ENCODE data around the gene MYO1D. TPM values are rescaled to one million over a fixed set of nuclear protein-coding genes. Genes with fewer than 3 reads are reported as not detected.
A peak's percentile ranks its signal among the peaks of the same experiment; 100 is the strongest.

The MYO1D gene
- total and polyA plus RNA-seq, 2 experiments from 2014 or later: 34.3 to 43.7 TPM

- TF ChIP-seq CTCF (IDR thresholded peaks at IDR 0.05; ENCODE audit: low read depth, low read length): peak; percentile 70
- Histone ChIP-seq H3K36me3 (peaks cover 20% of the 10 kb centered on the region), H3K27me3 (no peaks in the 10 kb centered on the region), H3K4me1 (ENCODE audit: low read depth) (peaks cover 12% of the 10 kb centered on the region), H3K27ac (peak overlapping the region; percentile 57), H3K4me3 (no peak overlapping the region), H3K9me3 (ENCODE audit: low read depth) (no peaks in the 10 kb centered on the region)
- peak; percentile 76 to 90 for DNase-seq (ENCODE audit: low read depth in 1 of 2, low spot score in 1 of 2)
Observed at GRCh38 chr17:32483451-32484019, 393.4 kb downstream of the MYO1D start.

- no peaks in the 10 kb centered on the region for H3K27me3 ChIP-seq
- H3K27ac ChIP-seq: peak overlapping the region; percentile 57
- no peak for TF ChIP-seq CTCF (IDR thresholded peaks at IDR 0.05; ENCODE audit: low read depth, low read length)
- DNase-seq (ENCODE audit: low read depth in 1 of 2, low spot score in 1 of 2): no peak
- H3K4me1 ChIP-seq (ENCODE audit: low read depth): peaks cover 9% of the 10 kb centered on the region
- H3K4me3 ChIP-seq: no peak overlapping the region
- H3K9me3 ChIP-seq (ENCODE audit: low read depth): no peaks in the 10 kb centered on the region
- peaks cover 28% of the 10 kb centered on the region for H3K36me3 ChIP-seq
Observed at GRCh38 chr17:32482568-32483320, 394.2 kb downstream of the MYO1D start.

- TF ChIP-seq CTCF (IDR thresholded peaks at IDR 0.05; ENCODE audit: low read depth, low read length): no peak
- no peaks in the 10 kb centered on the region for H3K9me3 ChIP-seq (ENCODE audit: low read depth)
- H3K27ac ChIP-seq: no peak overlapping the region
- peaks cover 8% of the 10 kb centered on the region for H3K4me1 ChIP-seq (ENCODE audit: low read depth)
- DNase-seq (ENCODE audit: low read depth in 1 of 2, low spot score in 1 of 2): no peak
- no peak overlapping the region for H3K4me3 ChIP-seq
- H3K27me3 ChIP-seq: no peaks in the 10 kb centered on the region
- peaks cover 38% of the 10 kb centered on the region for H3K36me3 ChIP-seq
Observed at GRCh38 chr17:32481193-32481592, 395.7 kb downstream of the MYO1D start.

GRCh38 chr17:32479074-32479617, 397.8 kb downstream of the MYO1D start:
- H3K27me3 ChIP-seq: no peaks in the 10 kb centered on the region
- H3K27ac ChIP-seq: no peak overlapping the region
- no peak for TF ChIP-seq CTCF (IDR thresholded peaks at IDR 0.05; ENCODE audit: low read depth, low read length)
- no peak overlapping the region for H3K4me3 ChIP-seq
- peaks cover 6% of the 10 kb centered on the region for H3K4me1 ChIP-seq (ENCODE audit: low read depth)
- no peak for DNase-seq (ENCODE audit: low read depth in 1 of 2, low spot score in 1 of 2)
- H3K36me3 ChIP-seq: peaks cover 54% of the 10 kb centered on the region
- no peaks in the 10 kb centered on the region for H3K9me3 ChIP-seq (ENCODE audit: low read depth)

GRCh38 chr17:32477220-32477619, 399.7 kb downstream of the MYO1D start:
- Histone ChIP-seq H3K27ac (no peak overlapping the region), H3K4me1 (ENCODE audit: low read depth) (no peaks in the 10 kb centered on the region), H3K27me3 (no peaks in the 10 kb centered on the region), H3K9me3 (ENCODE audit: low read depth) (no peaks in the 10 kb centered on the region), H3K4me3 (no peak overlapping the region), H3K36me3 (peaks cover 61% of the 10 kb centered on the region)
- no peak for DNase-seq (ENCODE audit: low read depth in 1 of 2, low spot score in 1 of 2)
- no peak for TF ChIP-seq CTCF (IDR thresholded peaks at IDR 0.05; ENCODE audit: low read depth, low read length)
